C4-2B (cell line): Measurements from ENCODE around the gene E4F1.
"Not testable (repeated sequence)": the region's sequence is repeated elsewhere in the genome, so short reads cannot be mapped to it uniquely, and the experiment has no call there.

Source experiments
- ZFX ChIP-seq: fragments of 450-650 bp; IDR thresholded peaks from 2 replicates; pipeline ENCODE4 v1.6.1; 2017
- TF ChIP-seq, protein P1 (sequence below): fragments of 450-650 bp; conservative IDR thresholded peaks from 2 replicates; pipeline ENCODE4 v1.5.1; 2017; ENCODE audit warnings: mild to moderate bottlenecking

DNA sequence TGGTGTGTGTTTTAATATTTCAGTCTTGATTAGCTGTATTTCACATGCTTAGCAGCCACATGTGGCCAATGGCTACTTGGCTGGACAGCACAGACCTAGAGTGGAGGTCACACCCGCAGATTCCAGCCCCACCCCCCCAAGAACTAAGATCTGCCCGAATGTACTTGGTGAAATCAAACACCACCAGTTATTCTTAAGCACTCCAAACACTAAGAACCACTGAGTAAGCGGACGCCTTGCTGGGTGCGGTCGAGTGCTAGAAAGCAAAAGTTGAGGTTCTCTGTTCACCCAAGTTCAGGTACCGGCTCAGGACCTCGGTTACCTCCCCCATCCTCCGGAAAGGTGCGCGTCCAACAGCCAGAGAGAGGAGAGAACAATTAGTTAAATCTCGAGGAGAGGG is 43.5 kb downstream of the E4F1 start:
- TF ChIP-seq, protein P1, sequence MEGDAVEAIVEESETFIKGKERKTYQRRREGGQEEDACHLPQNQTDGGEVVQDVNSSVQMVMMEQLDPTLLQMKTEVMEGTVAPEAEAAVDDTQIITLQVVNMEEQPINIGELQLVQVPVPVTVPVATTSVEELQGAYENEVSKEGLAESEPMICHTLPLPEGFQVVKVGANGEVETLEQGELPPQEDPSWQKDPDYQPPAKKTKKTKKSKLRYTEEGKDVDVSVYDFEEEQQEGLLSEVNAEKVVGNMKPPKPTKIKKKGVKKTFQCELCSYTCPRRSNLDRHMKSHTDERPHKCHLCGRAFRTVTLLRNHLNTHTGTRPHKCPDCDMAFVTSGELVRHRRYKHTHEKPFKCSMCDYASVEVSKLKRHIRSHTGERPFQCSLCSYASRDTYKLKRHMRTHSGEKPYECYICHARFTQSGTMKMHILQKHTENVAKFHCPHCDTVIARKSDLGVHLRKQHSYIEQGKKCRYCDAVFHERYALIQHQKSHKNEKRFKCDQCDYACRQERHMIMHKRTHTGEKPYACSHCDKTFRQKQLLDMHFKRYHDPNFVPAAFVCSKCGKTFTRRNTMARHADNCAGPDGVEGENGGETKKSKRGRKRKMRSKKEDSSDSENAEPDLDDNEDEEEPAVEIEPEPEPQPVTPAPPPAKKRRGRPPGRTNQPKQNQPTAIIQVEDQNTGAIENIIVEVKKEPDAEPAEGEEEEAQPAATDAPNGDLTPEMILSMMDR: not testable (repeated sequence)
- not testable (repeated sequence) for TF ChIP-seq ZFX
